ENCODE data around the gene C3orf18. TPM values are rescaled to one million over a fixed set of nuclear protein-coding genes. Genes with fewer than 3 reads are reported as not detected.

Gene C3orf18
- total and polyA plus RNA-seq, 11 donors, result 25.4 to 56.8 (median 35.8) TPM

- ATAC-seq, result peak; percentile 25 to 59 (median 43)
- TF ChIP-seq CTCF (IDR thresholded peaks at IDR 0.05) (no peak), POLR2A (IDR thresholded peaks at IDR 0.05) (no peak)
- Histone ChIP-seq H3K4me1 (peaks cover 5 to 74% (median 28%) of the 10 kb centered on the region in 12 donors), H3K4me3 (no peak overlapping the region), H3K9me3 (no peaks in the 10 kb centered on the region), H3K36me3 (no peaks in the 10 kb centered on the region), H3K27ac (peak overlapping the region in 10 of 12 donors; percentile 33 to 96 (median 66)), H3K27me3 (no peaks in the 10 kb centered on the region)
- 7 to 42% (median 34%) methylated on average over 1 to 5 of the region's 5 CpGs for whole genome bisulfite sequencing, 4 donors
- DNase-seq, result peak in 2 of 5 donors; percentile 29 to 57
- intact Hi-C loops (cut with DNase I), result no loop called here
These were observed 25.0 kb upstream of the C3orf18 start for GRCh38 chr3:50592568-50592967.

GRCh38 chr3:50591196-50591741 lies 23.7 kb upstream of the C3orf18 start:
- Histone ChIP-seq H3K4me1 (peaks cover 5 to 78% (median 36%) of the 10 kb centered on the region in 12 donors), H3K9me3 (no peaks in the 10 kb centered on the region), H3K36me3 (no peaks in the 10 kb centered on the region), H3K27ac (peak overlapping the region in 8 of 12 donors; percentile 34 to 96 (median 70)), H3K27me3 (no peaks in the 10 kb centered on the region), H3K4me3 (no peak overlapping the region)
- WGBS, 4 donors, result 65 to 90% (median 71%) methylated on average over 6 to 9 of the region's 9 CpGs
- TF ChIP-seq CTCF (IDR thresholded peaks at IDR 0.05) (no peak), POLR2A (IDR thresholded peaks at IDR 0.05) (no peak)
- intact Hi-C loops (cut with DNase I), result no loop called here
- DNase-seq (no peak), ATAC-seq (no peak)

DNA sequence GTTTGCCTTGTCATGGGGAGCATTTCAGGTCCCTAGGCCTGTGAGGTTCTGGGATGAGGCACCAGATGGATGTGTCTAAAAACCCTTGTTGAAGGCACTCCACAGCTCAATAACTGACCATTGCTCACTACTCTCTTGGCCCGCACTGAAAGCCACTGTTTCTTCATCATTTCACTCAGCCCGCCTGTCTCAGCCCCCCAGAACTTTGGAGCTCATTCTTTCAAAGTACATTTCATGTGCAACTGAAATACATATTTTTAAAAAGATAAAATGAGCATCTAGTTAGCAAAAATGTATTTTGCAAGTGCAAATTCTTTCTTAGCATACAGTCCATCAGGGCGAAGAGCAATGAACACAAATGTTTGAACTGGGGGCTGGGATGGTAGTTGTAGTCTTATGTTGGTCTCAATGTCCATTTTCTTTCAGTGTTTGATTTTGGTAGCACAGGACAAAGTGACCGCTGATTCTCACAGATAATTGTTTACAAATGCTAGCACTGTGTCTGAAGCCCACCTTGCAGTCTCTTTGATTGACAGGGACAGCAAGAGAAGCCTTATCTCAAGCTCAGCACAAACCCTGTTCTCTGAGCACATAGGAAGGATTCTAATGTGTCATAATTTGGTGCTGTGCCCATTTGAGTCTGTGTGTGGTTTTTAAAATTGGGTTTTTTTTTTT lies 21.3 kb upstream of the C3orf18 start:
- Histone ChIP-seq H3K4me1 (peaks cover 5 to 78% (median 50%) of the 10 kb centered on the region in 12 donors), H3K4me3 (no peak overlapping the region), H3K36me3 (peaks cover 0 to 3% (median 0%) of the 10 kb centered on the region in 9 donors), H3K27ac (peak overlapping the region in 6 of 12 donors; percentile 63 to 96 (median 90)), H3K9me3 (no peaks in the 10 kb centered on the region), H3K27me3 (no peaks in the 10 kb centered on the region)
- no peak for DNase-seq
- TF ChIP-seq CTCF (IDR thresholded peaks at IDR 0.05) (no peak), POLR2A (IDR thresholded peaks at IDR 0.05) (no peak)
- 88 to 93% (median 92%) methylated on average over 4 of the region's 4 CpGs for WGBS, 4 donors
- no peak for ATAC-seq
- intact Hi-C loops (cut with DNase I), result no loop called here

All from heart left ventricle (tissue), 16 donors.